MG63 (cell line): ENCODE data around the gene KMT2E. TPM values are rescaled to one million over a fixed set of nuclear protein-coding genes. Genes with fewer than 3 reads are reported as not detected.

Source experiments
- DNase-seq: peaks from one replicate; pipeline ENCODE4 v3.0.0-alpha.2; 2020
- H3K27me3 ChIP-seq: fragments of 250-450 bp; sonication (Bioruptor Pico); 2 replicates; pipeline ENCODE4 v1.5.1; 2020; ENCODE audit warnings: mild to moderate bottlenecking, moderate library complexity
- H3K36me3 ChIP-seq: fragments of 250-450 bp; sonication (Bioruptor Pico); 2 replicates; pipeline ENCODE4 v1.5.1; 2020; ENCODE audit warnings: mild to moderate bottlenecking, moderate library complexity
- H3K4me3 ChIP-seq: fragments of 250-450 bp; sonication (Bioruptor Pico); 2 replicates; pipeline ENCODE4 v1.5.1; 2020; ENCODE audit warnings: mild to moderate bottlenecking, moderate library complexity
- H3K9me3 ChIP-seq: fragments of 250-450 bp; sonication (Bioruptor Pico); 2 replicates; pipeline ENCODE4 v1.5.1; 2020; ENCODE audit warnings: mild to moderate bottlenecking, moderate library complexity
- total RNA-seq: library from RNA; depleted of rRNA; stranded (reverse); fragments of >200 nt; shearing (Covaris generic); gene quantifications from 2 replicates; pipeline ENCODE4 v1.2.3, GENCODE V29; 2014; ENCODE audit warnings: low replicate concordance

The KMT2E gene
- total RNA-seq, 1 experiment from 2014 or later, result 5.1 TPM

- no peaks in the 10 kb centered on the region for H3K27me3 ChIP-seq
- peaks cover 3% of the 10 kb centered on the region; the same call in 1 of the 2 replicates for H3K36me3 ChIP-seq
These were observed 108.6 kb downstream of the KMT2E start for GRCh38 chr7:105122619-105123018.

GRCh38 chr7:105125745-105126144 lies 111.7 kb downstream of the KMT2E start:
- H3K9me3 ChIP-seq, result no peaks in the 10 kb centered on the region
- no peak for DNase-seq
- no peak overlapping the region for H3K4me3 ChIP-seq
- H3K27me3 ChIP-seq, result no peaks in the 10 kb centered on the region
- peaks cover 3% of the 10 kb centered on the region; the same call in 1 of the 2 replicates for H3K36me3 ChIP-seq

More at GRCh38 chr7:105122619-105123018, 108.6 kb downstream of the KMT2E start:
- Histone ChIP-seq H3K9me3 (no peaks in the 10 kb centered on the region), H3K4me3 (no peak overlapping the region)
- no peak for DNase-seq

- peak; percentile 43 for DNase-seq
- Histone ChIP-seq H3K27me3 (no peaks in the 10 kb centered on the region), H3K4me3 (no peak overlapping the region), H3K9me3 (no peaks in the 10 kb centered on the region), H3K36me3 (peaks cover 3% of the 10 kb centered on the region; the same call in 1 of the 2 replicates)
These were observed 112.5 kb downstream of the KMT2E start for GRCh38 chr7:105126436-105126975.

GRCh38 chr7:105127179-105127578 lies 113.2 kb downstream of the KMT2E start:
- no peak for DNase-seq
- Histone ChIP-seq H3K9me3 (no peaks in the 10 kb centered on the region), H3K27me3 (no peaks in the 10 kb centered on the region), H3K4me3 (no peak overlapping the region), H3K36me3 (peaks cover 3% of the 10 kb centered on the region; the same call in 1 of the 2 replicates)

- Histone ChIP-seq H3K27me3 (no peaks in the 10 kb centered on the region), H3K4me3 (no peak overlapping the region), H3K36me3 (peaks cover 3% of the 10 kb centered on the region; the same call in 1 of the 2 replicates), H3K9me3 (no peaks in the 10 kb centered on the region)
- no peak for DNase-seq
These were observed 116.0 kb downstream of the KMT2E start for GRCh38 chr7:105130048-105130447.

- Histone ChIP-seq H3K36me3 (peaks cover 3% of the 10 kb centered on the region; the same call in 1 of the 2 replicates), H3K4me3 (no peak overlapping the region), H3K27me3 (no peaks in the 10 kb centered on the region), H3K9me3 (no peaks in the 10 kb centered on the region)
- no peak for DNase-seq
These were observed 116.6 kb downstream of the KMT2E start for GRCh38 chr7:105130580-105130979.

GRCh38 chr7:105131033-105131656 lies 117.1 kb downstream of the KMT2E start:
- Histone ChIP-seq H3K27me3 (no peaks in the 10 kb centered on the region), H3K4me3 (no peak overlapping the region), H3K9me3 (no peaks in the 10 kb centered on the region), H3K36me3 (no peaks in the 10 kb centered on the region)
- DNase-seq, result no peak

GRCh38 chr7:105131890-105132289 lies 117.9 kb downstream of the KMT2E start:
- H3K36me3 ChIP-seq, result no peaks in the 10 kb centered on the region; the same call in 1 of the 2 replicates
- no peaks in the 10 kb centered on the region for H3K9me3 ChIP-seq
- H3K4me3 ChIP-seq, result no peak overlapping the region
- DNase-seq, result no peak
- H3K27me3 ChIP-seq, result no peaks in the 10 kb centered on the region

GRCh38 chr7:105132335-105132734 lies 118.3 kb downstream of the KMT2E start:
- H3K9me3 ChIP-seq, result no peaks in the 10 kb centered on the region
- no peaks in the 10 kb centered on the region; the same call in 1 of the 2 replicates for H3K36me3 ChIP-seq
- H3K4me3 ChIP-seq, result no peak overlapping the region
- no peaks in the 10 kb centered on the region for H3K27me3 ChIP-seq
- no peak for DNase-seq

GRCh38 chr7:105132835-105133234 lies 118.8 kb downstream of the KMT2E start:
- no peaks in the 10 kb centered on the region for H3K9me3 ChIP-seq
- DNase-seq, result no peak
- H3K27me3 ChIP-seq, result no peaks in the 10 kb centered on the region
- no peak overlapping the region for H3K4me3 ChIP-seq
- no peaks in the 10 kb centered on the region; the same call in 1 of the 2 replicates for H3K36me3 ChIP-seq

GRCh38 chr7:105133358-105133757 lies 119.4 kb downstream of the KMT2E start:
- Histone ChIP-seq H3K36me3 (no peaks in the 10 kb centered on the region; the same call in 1 of the 2 replicates), H3K27me3 (no peaks in the 10 kb centered on the region), H3K9me3 (no peaks in the 10 kb centered on the region), H3K4me3 (no peak overlapping the region)
- no peak for DNase-seq

- Histone ChIP-seq H3K36me3 (no peaks in the 10 kb centered on the region; the same call in 1 of the 2 replicates), H3K27me3 (no peaks in the 10 kb centered on the region), H3K9me3 (no peaks in the 10 kb centered on the region), H3K4me3 (no peak overlapping the region)
- DNase-seq, result no peak
These were observed 120.1 kb downstream of the KMT2E start for GRCh38 chr7:105133986-105134655.

- Histone ChIP-seq H3K4me3 (no peak overlapping the region), H3K9me3 (no peaks in the 10 kb centered on the region), H3K36me3 (no peaks in the 10 kb centered on the region; the same call in 1 of the 2 replicates), H3K27me3 (no peaks in the 10 kb centered on the region)
- DNase-seq, result no peak
These were observed 122.2 kb downstream of the KMT2E start for GRCh38 chr7:105136221-105136620.

GRCh38 chr7:105137898-105138297 lies 123.9 kb downstream of the KMT2E start:
- Histone ChIP-seq H3K9me3 (no peaks in the 10 kb centered on the region), H3K27me3 (no peaks in the 10 kb centered on the region), H3K36me3 (peaks cover 2% of the 10 kb centered on the region; the same call in 1 of the 2 replicates), H3K4me3 (no peak overlapping the region)
- DNase-seq, result no peak

- no peaks in the 10 kb centered on the region for H3K27me3 ChIP-seq
- peaks cover 2% of the 10 kb centered on the region; the same call in 1 of the 2 replicates for H3K36me3 ChIP-seq
- no peaks in the 10 kb centered on the region for H3K9me3 ChIP-seq
- no peak for DNase-seq
- no peak overlapping the region for H3K4me3 ChIP-seq
These were observed 125.4 kb downstream of the KMT2E start for GRCh38 chr7:105139381-105139780.

- no peaks in the 10 kb centered on the region for H3K9me3 ChIP-seq
- DNase-seq, result no peak
- H3K36me3 ChIP-seq, result peaks cover 2% of the 10 kb centered on the region; the same call in 1 of the 2 replicates
- no peak overlapping the region for H3K4me3 ChIP-seq
- H3K27me3 ChIP-seq, result no peaks in the 10 kb centered on the region
These were observed 127.1 kb downstream of the KMT2E start for GRCh38 chr7:105141068-105141467.

GRCh38 chr7:105149827-105150226 lies 135.8 kb downstream of the KMT2E start:
- DNase-seq, result no peak
- no peaks in the 10 kb centered on the region for H3K9me3 ChIP-seq
- no peak overlapping the region for H3K4me3 ChIP-seq
- no peaks in the 10 kb centered on the region for H3K27me3 ChIP-seq
- H3K36me3 ChIP-seq, result no peaks in the 10 kb centered on the region
